ENCODE data around the gene ALK. TPM values are rescaled to one million over a fixed set of nuclear protein-coding genes. Genes with fewer than 3 reads are reported as not detected.

Gene ALK
- total RNA-seq, 4 donors from 2014 or later: 0.66 TPM; not detected in 3

DNA sequence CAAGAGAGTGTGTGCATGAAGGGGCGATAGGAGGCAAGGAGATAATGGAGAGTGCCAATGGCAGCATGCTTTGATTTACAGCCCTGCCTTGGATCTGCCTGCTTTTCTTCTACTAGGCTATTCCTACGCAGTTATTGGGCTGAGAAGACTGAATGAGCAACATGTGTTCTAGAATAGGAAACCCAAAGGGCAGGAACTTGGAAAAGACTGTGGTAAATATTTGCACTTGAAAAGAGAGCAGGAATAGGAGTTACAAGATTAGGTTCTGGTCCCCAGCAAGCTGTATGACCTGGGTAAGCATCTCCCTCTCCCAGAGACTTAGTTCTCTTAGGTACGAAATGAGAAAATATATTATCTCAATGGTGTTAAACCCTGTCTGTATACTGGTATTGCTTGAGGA, 438.5 kb downstream of the ALK start:
- WGBS, 2 donors: 75% methylated on average over 3 of the region's 3 CpGs
- intact Hi-C loops (cut with DNase I; ENCODE audit: low total_unique reads): no loop called here
- TF ChIP-seq POLR2A (IDR thresholded peaks at IDR 0.05): no peak
- TF ChIP-seq, protein P1, sequence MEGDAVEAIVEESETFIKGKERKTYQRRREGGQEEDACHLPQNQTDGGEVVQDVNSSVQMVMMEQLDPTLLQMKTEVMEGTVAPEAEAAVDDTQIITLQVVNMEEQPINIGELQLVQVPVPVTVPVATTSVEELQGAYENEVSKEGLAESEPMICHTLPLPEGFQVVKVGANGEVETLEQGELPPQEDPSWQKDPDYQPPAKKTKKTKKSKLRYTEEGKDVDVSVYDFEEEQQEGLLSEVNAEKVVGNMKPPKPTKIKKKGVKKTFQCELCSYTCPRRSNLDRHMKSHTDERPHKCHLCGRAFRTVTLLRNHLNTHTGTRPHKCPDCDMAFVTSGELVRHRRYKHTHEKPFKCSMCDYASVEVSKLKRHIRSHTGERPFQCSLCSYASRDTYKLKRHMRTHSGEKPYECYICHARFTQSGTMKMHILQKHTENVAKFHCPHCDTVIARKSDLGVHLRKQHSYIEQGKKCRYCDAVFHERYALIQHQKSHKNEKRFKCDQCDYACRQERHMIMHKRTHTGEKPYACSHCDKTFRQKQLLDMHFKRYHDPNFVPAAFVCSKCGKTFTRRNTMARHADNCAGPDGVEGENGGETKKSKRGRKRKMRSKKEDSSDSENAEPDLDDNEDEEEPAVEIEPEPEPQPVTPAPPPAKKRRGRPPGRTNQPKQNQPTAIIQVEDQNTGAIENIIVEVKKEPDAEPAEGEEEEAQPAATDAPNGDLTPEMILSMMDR (IDR thresholded peaks at IDR 0.05): no peak
- no peak for DNase-seq (ENCODE audit: low spot score in 2 of 2)
- no peak overlapping the region for H3K4me3 ChIP-seq (ENCODE audit: low read depth, poor library complexity, severe bottlenecking)

DNA sequence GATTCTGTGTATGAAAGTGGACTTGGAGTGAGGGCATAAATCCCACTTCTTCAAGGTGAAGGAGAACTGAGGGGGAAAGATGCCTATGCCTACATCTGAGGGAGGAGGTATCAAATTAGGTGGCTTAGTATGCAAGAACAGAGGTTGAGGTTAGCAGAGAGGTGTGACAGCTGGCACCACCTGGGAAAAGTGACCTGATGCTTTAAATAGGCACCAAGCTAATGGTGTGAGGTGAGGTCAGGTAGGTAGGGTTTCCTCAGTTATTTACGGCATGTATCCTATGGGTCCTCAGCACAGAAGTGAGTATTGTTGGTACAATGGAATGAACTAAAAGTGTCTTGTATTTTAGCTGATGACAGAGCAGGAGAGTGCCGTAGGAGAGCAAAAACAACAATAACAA, 439.0 kb downstream of the ALK start:
- intact Hi-C loops (cut with DNase I; ENCODE audit: low total_unique reads): no loop called here
- DNase-seq (ENCODE audit: low spot score in 2 of 2): no peak
- TF ChIP-seq POLR2A (IDR thresholded peaks at IDR 0.05): no peak
- TF ChIP-seq, protein P1 (IDR thresholded peaks at IDR 0.05): no peak
- no peak overlapping the region for H3K4me3 ChIP-seq (ENCODE audit: low read depth, poor library complexity, severe bottlenecking)
- 85 to 96% methylated on average over 2 of the region's 2 CpGs for WGBS, 2 donors

DNA sequence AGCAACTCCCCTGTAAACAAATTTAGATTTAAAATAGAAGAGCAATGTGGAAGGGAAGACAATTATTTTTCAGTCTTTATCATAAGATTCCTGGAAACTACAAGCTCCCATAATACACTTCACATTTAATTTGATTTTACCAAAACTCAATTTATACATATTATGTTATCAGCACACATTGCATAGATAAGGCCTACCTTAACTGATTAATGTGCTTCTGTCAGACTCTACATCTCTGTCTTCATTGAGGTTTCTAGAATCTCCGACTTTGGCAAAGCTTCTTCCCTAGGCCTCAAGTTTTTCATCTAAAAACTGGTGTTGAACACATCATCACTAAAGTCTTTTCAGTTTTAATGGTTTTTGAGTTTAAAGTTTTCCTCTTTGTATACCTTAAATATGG, 440.1 kb downstream of the ALK start:
- WGBS, 2 donors: 88 to 92% methylated on average over 1 of the region's 1 CpG

GRCh38 chr2:29480426-29480825, 441.0 kb downstream of the ALK start:
- 36 to 43% methylated on average over 4 of the region's 4 CpGs for WGBS, 2 donors
- peak in 1 of 2 donors; percentile 15 for DNase-seq (ENCODE audit: low spot score in 2 of 2)

More for the DNA sequence above, 440.1 kb downstream of the ALK start:
- TF ChIP-seq, protein P1 (IDR thresholded peaks at IDR 0.05): no peak
- no peak for TF ChIP-seq POLR2A (IDR thresholded peaks at IDR 0.05)
- DNase-seq (ENCODE audit: low spot score in 2 of 2): no peak
- intact Hi-C loops (cut with DNase I; ENCODE audit: low total_unique reads): no loop called here
- H3K4me3 ChIP-seq (ENCODE audit: low read depth, poor library complexity, severe bottlenecking): no peak overlapping the region

GRCh38 chr2:29479401-29479800, 442.0 kb downstream of the ALK start:
- WGBS, 2 donors: 96% methylated on average over 2 of the region's 2 CpGs
- no peak for DNase-seq (ENCODE audit: low spot score in 2 of 2)
- TF ChIP-seq POLR2A (IDR thresholded peaks at IDR 0.05): no peak
- TF ChIP-seq, protein P1 (IDR thresholded peaks at IDR 0.05): no peak
- H3K4me3 ChIP-seq (ENCODE audit: low read depth, poor library complexity, severe bottlenecking): no peak overlapping the region
- intact Hi-C loops (cut with DNase I; ENCODE audit: low total_unique reads): no loop called here

More at GRCh38 chr2:29480426-29480825, 441.0 kb downstream of the ALK start:
- intact Hi-C loops (cut with DNase I; ENCODE audit: low total_unique reads): no loop called here
- no peak for TF ChIP-seq POLR2A (IDR thresholded peaks at IDR 0.05)
- TF ChIP-seq, protein P1 (IDR thresholded peaks at IDR 0.05): no peak
- H3K4me3 ChIP-seq (ENCODE audit: low read depth, poor library complexity, severe bottlenecking): no peak overlapping the region

GRCh38 chr2:29478641-29479040, 442.7 kb downstream of the ALK start:
- WGBS, 2 donors: 94 to 98% methylated on average over 4 of the region's 4 CpGs
- intact Hi-C loops (cut with DNase I; ENCODE audit: low total_unique reads): no loop called here
- H3K4me3 ChIP-seq (ENCODE audit: low read depth, poor library complexity, severe bottlenecking): no peak overlapping the region
- TF ChIP-seq, protein P1 (IDR thresholded peaks at IDR 0.05): no peak
- DNase-seq (ENCODE audit: low spot score in 2 of 2): no peak
